HG03064 (cell line): ENCODE results near the gene TEKTIP1.
"Not testable (repeated sequence)": the region's sequence is repeated elsewhere in the genome, so short reads cannot be mapped to it uniquely, and the experiment has no call there.

Experiments
- ATAC-seq: cut with Tn5 transposase; IDR thresholded peaks from one replicate; pipeline ENCODE4 v1.9.1; 2021; ENCODE audit warnings: low read depth; ENCODE audit not compliant: unreplicated experiment

Gene TEKTIP1

DNA sequence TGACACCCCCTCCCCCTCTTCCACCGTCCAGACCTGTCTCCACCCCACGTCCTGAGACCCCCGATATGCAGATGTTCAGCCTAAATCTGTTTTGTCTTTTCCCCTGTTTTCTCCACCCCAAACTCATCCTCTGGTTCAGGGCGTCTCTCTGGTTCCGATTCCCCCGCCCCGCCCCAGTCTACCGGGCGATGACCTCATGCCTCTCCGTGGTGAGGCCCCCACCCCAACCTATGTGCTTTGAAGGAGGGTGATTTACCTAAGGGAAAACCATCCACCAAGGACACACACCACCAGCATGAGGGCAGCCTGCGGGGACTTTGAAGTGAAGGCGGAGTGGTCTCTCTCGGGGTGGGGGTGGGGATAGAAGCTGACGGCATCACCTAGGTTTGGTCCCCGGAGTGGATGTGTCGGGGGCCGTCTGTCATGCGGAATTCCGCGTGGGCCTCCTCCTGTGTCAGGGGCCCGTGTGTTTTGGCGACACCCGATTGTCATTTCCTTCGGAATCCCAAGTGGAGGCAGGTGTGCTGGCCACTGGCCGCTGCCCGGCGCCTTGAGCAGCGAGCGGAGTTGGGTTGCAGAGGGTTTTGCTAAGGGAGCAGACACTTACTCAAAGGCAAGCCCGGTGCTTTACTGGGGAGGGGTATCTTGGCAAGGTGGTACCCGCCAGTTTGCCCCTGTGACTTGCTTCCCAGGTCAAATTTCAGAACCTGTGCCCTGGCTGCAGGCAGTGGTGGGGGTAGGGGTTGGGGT, 31.4 kb upstream of the TEKTIP1 start:
- ATAC-seq: no peak

DNA sequence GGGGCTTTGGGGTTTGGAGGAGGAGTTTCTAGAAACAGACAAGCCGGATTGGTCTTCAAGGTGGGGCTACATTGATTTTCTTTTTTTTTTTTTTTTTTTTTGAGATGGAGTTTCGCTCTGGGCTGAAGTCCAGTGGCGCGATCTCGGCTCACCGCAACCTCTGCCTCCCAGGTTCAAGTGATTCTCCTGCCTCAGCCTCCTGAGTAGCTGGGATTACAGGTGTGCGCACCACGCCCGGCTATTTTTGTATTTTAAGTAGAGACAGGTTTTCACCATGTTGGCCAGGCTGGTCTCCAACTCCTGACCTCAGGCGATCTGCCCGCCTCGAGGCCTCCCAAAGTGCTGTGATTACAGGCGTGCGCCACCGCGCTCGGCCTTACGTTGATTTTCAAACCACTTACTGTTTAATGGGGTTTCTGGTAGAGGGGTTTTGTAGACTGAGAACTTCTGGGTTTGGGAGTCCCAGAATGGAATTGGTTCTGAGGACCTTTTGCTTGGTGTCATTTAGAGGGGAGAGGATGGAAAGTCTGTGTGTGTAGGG, 30.8 kb upstream of the TEKTIP1 start:
- ATAC-seq: not testable (repeated sequence)

DNA sequence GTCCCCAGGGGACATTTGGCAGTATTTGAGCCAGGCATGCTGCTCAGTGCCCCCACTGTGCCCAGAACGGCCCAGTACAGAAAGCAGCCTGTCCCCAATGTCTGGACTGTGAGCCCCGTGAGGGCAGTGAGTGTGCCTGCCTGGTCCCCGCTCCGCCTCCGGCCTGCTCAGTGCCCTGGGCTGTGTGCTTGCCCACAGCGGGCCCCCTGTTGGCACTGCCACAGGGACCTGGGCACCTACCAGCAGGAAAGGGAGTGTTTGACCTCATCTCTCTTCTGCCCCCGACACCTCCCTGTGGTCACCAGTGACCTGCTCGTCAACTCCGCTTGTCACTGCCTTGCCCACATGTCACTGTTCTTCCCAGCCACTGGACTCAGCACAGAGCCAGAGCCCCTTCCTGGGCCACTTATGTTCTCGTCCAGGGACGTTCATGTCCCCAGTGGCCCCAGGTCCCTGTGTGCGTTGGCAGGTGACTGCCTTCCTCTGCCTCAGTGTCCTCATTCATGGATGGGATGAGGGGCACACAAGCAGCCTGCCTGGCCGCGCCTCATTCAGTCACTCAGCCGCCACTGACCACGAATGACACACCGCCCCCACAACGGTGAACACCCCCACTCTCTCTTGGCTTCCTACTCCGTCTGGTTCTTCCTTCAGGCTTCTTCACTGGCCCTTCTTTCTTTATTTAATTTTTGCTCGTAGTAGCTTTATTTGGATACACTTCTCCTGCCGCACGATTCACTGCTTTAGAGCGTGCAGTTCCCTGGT, 30.0 kb upstream of the TEKTIP1 start:
- no peak for ATAC-seq

DNA sequence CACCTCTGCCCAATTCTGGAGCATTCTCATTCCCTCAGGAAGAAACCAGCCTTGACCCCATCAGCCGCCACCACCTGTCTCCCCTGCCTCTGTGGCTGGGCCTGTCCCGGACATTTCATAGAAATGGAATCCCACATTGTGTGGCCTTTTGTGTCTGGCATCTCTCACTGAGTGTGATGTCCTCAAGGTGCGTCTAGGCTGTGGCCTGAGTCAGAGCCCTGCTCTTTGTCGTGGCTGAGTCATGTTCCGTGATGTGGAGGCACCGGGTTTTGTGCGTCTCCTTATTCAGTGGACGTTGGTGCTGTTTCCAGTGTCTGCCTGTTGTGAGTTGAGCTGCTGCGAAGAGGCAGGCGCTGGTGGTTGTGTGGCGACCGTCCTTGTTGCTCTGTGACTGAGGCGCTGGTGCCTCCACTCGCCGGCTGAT, 29.4 kb upstream of the TEKTIP1 start:
- ATAC-seq: no peak

DNA sequence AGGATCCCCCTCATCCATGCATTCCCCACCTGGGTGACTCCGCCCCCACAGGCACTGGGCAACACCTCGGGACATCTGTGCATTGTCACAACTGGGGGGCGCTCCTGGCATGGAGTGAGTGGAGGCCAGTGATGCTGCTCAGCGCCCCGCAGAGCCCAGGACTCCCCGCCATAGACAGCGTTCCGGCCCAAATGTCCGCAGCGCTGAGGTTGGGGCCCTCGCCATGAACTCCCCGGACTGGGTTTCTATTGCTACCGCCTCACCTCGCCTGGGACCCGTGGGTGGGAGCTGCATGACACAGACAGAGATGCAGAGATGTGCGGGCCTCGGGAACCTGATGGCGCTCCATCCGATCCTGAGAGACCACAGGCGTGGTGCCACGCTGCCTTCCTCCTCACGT, 28.2 kb upstream of the TEKTIP1 start:
- no peak for ATAC-seq

DNA sequence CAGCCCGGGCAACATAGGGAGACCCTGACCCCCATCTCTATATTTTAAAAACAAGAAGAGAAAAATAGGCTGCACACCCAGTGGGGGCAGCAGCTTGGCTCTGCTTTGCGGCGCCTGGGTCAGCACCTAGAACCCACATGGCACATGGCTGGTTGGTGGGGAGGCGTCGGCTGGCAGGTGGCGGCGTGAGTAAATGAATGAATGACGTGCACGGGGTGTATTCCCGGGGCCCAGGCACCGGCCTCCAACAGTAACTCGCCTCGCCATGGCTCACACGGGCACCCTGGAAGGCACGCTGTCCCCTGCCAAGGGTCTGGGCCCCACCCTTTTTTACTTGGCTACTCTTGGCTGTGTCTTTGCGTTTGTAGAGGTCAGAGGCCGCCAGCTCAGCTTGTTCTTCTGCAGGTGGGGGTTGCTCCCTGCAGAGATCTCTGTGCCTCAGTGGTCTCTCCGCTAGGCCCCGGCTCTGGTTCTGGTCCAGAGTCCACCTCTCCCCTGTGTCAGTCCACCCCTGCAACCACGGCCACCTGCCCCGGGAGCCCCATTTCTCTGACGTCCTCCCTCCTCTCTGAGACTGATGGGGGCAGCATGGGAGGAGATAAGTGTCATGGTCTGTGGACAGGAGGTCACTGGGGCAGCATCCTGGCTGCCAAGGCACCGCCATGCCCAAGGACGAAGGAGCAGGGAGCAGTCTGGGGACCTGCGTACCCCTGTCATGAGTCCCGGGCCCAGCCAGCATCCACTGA, 27.3 kb upstream of the TEKTIP1 start:
- ATAC-seq: no peak

DNA sequence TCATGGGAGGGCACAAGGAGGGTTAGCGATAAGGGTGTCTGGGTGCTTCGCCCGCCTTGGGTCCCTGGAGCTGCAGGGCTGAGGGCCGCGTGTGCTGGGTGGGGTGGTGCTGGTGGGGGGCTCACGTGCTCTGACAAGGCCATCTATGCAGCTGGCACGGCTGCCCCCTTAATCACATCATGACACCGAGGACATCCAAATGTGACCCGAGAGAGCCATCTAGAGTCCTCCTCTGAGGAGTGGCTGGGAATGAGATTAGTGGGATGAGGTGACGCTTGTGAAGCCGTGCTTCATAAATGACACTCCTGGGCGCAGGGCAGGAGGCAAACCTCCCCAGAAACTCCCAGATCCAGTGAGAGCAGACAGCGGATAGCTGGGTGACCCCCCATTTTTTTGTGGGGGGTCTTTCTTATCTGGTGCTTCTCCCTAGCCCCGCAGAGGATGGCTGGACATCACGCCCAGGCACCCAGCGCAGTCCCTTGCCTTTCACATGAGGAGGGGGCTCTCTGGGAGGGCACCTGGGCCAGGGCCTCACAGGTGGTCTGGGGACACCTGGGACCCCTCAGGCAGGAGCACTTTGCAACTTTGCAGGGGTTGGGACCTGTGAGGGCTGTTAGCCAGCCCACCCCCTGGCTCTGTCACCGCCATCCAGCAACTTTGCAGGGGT, 26.3 kb upstream of the TEKTIP1 start:
- ATAC-seq: no peak

DNA sequence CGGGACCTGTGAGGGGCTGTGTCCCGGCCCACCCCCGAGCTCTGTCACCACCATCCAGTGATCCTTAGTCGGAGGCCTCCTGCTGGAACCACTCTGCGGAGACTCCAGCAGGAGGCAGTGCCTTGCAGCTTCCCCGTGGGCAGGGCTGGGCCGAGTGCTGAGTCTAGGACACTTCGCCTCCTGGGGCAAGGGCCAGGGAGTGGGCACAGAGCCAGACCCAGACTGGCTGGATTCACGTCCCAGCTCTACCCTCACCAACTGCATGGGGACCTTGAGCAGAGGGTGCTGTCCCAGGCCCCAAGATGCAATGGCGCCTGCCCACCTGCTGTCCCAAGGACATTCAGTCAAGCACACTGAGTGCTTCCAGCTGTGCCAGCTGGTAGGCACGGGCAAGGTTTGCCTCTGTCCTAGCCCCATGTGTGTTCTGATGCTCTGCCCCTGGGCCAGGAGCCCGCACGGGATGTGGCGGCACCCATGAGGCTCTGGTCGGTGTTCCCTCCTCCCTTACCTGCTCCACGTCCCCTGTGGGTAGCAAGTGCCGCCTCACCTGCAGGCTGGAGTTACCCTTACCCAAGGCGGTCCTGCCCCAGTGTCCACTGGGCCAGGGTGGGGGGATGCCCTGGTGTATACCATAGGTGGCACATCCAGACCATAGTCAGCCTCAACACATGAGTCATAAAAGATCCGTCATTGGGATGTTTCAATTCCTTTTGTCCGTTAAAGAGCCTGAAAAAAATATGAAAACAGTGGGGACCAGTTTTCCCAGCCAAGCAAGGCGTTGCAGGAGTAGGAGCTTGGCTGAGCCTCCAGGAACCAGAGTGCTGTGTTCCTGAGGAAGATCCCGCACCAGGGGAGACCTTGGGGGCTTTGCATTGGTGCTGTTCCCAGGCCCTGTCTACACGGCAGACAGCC, 25.5 kb upstream of the TEKTIP1 start:
- no peak for ATAC-seq

DNA sequence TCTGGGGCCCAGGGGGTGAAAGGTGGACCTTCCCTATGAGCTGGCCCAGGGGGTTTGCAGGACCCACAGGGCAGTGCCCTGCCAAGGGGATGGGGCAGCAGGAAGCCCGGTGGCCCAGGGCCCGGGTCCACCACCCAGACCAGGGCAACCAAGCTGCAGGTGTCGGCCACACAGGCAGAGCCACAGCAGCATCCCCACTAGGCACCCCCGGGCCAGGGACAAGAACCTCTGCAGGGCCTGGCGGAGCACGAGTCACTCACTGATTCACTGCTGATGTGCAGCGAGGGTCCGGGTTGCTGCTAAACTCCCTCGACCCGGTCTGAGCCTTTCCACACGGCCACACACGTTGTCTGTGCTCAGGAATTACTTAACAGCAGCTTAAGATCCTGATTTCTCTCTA, 24.0 kb upstream of the TEKTIP1 start:
- no peak for ATAC-seq

DNA sequence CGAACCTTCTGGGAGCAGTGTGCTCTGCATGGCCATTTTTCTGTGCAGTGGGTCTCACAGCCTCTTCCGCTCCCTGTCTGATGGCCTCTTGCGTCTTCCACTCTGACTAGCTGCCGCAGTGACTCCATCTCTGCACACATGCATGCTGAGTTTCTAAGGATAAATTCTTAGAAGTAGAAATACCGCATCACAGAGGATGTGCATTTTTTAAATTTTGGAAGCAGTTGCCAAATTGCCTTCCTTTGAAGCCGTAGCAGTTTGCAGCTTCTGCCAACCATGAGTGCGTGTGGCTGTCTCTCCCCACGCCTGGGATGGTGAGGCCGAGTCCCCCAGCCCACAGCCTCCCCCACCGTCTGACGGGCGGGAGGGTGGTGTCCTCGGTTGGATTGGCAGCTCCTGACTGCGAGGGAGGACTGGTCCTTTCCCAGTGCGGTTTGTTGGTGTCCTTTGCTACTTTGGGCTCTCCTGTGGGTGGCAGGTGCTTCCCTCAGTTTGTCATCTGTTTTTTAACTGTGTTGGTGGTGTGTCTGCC, 23.0 kb upstream of the TEKTIP1 start:
- ATAC-seq: no peak

DNA sequence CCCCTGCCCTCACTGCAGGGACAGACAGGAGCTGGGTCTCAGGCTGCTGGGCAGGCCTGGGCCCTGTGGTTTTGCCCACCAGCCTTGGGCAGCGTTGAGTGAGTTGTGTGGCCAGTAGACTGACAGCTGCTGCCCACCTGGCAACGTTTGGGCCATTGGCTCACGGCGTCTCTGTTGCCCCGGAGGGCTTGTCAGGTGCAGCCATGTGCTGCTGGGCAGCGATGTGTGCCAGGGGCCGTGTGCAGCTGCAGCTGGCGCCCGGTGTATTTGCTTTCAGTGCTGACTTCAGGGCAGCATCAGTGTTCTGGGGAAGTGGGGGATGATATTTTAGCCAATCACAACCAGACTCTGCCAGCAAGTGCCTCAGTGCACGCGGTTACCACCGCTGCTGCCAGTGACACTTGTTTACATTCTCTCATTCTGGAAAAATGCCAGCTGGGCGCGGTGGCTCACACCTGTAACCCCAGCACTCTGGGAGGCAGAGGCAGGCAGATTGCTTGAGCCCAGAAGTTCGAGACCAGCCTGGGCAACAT, 22.2 kb upstream of the TEKTIP1 start:
- ATAC-seq: no peak

DNA sequence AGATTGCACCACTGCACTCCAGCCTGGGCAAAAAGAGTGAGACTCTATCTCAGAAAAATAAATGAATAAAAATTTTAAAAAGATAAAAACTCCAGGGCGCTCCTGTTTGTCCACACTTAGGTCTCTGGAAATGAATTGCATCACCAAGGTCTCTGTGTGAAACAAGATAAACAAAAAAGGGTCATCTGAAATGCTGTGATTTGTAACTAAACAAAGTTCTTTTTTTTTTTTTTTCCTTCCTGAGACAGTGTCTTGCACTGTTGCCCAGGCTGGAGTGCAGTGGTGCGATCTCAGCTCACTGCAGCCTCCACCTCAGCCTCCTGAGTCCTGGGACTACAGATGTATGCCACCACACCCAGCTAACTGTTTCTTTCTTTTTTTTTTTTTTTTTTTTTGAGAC, 21.3 kb upstream of the TEKTIP1 start:
- no peak for ATAC-seq

DNA sequence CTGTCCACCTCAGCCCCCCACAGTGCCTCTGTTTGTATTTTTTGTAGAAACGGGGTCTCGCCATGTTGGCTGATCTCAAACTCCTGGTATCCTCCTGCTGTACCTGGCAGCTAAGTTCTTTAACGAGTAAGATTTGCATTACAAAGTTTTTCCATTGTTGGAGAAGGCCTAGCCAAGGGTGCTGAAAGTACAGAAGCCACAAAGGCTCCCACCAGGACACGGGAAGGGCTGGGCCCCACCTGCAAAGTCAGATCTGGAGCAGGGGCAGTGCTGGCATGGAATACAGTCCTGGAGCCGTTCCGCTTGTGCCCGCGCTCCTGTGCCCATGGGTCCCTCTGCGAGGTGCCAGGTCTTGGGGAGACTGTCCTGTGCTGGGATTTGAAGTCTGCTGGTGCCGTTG, 20.7 kb upstream of the TEKTIP1 start:
- ATAC-seq: no peak

DNA sequence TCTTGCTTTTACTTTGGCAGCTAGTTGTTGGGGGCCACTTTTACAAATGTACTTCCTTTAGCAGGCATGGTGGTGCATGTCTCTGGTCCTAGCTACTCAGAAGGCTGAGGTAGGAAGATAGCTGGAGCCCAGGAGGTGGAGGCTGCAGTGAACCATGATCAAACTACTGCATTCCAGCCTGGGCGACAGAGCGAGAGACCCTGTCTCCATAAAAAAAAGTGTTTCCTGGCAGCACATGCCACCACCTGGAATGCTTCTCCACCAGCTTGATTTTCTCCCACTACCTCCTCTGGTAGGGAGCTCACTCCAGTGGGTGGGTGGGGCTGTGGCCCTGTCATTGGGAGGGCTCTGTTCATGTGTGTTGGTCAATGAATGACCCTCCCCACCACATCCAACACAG, 20.3 kb upstream of the TEKTIP1 start:
- ATAC-seq: no peak

DNA sequence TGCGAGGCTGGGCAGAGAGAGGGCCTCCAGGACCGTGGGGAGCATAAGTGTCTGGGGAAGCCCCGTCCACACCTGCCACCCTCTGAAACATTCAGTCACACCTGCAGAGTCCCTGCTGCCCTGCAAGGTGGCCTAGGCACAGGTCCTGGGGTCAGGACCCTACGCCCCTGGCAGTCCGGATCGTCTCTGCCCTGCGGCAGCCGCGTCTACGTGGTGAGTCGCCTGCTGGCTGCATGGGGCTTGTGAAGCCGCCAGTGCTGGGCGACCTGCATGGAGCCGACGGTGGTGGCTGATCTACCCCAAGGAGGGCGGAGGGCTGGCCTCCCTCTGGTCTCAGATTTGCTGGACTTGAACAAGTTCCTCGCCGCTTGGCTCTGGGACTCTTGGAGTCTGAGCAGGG, 19.8 kb upstream of the TEKTIP1 start:
- ATAC-seq: no peak

DNA sequence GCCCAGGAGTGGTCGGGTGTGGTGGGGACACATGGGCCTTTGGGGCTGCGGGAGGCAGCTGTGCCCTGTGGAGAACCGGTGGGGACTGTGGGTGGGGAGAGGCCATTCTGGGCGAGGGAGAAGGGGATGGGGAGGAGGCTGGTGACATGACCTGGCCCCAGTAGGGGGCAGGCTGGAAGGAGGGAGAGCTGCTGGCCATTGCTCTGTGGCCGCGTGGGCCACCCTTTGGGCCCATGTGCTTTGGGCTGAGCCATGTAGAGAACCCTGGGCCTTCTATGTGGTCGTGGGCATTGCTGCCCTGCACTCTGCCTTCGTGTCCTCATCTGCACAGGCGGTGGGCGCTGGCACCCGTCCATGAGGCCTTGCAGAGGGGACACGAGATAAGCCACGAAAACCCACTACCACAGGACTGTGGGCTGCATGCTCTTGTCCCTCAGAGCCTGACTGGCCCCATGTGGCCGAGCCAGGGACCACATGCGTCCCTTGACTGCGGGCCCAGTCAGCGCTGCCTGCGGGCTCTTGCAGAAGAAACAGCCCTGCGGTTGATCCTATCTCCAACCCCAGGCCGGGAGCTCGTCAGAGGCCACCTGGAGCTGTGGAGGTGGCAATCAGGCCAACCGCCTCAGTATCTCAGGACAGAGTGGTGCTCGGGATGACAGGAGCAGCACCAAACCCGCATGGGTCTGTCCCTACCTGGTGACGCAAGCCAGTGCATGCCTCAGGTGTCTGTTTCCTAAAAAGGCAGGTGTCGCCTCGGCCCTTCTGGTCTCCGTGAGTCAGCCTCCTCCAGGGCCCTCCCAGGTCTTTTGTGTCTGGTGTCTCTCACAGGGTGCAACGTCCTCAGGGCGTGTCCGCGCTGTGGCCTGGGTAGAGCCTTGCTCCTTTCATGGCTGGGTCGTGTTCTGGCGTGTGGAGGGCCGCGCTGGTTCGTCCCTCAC, 18.5 kb upstream of the TEKTIP1 start:
- no peak for ATAC-seq

DNA sequence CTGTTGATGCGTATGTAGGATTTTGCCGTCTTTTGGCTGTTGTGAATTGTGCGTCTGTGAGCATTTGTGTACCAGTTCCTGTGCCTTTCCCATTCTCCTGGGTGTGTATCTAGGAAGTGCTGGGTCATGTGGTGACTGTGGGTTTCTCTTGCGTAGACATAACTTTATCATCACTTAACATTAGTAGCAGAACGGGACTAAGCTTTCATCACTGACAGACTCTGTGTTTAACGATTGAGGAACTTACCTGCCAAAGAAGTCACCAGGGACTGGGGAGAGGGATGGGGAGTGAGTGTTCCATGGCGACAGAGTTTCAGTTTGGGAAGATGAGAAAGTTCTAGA, 17.9 kb upstream of the TEKTIP1 start:
- ATAC-seq: no peak
